CD4-positive, alpha-beta T cell treated with Interleukin-2 at 100 ng/mL for 4 hours (primary cell): ENCODE results near the gene RNASE4.
"Not testable (repeated sequence)": the region's sequence is repeated elsewhere in the genome, so short reads cannot be mapped to it uniquely, and the experiment has no call there.

ENCODE experiments used
- DNase-seq: peaks from one replicate; pipeline ENCODE4 v3.0.0-alpha.2; 2020; ENCODE audit warnings: low spot score

The RNASE4 gene

GRCh38 chr14:20683891-20684661, at the start of gene RNASE4:
Gene RNASE4 (plus strand): TSS chr14:20684560. CDS start chr14:20699372, 14,812 bp downstream.
- DNase-seq: peak; percentile 87

- no peak for DNase-seq
Measured at GRCh38 chr14:20641591-20641990, 42.8 kb upstream of the RNASE4 start, which contains the start of gene OR6S1. Gene OR6S1 (minus strand): TSS chr14:20641691. CDS start chr14:20641691, 0 bp downstream.

GRCh38 chr14:20642182-20642581, 42.2 kb upstream of the RNASE4 start:
- no peak for DNase-seq

- DNase-seq: not testable (repeated sequence)
Measured at GRCh38 chr14:20642755-20643154, 41.6 kb upstream of the RNASE4 start.

GRCh38 chr14:20644520-20644919, 39.8 kb upstream of the RNASE4 start:
- no peak for DNase-seq

- no peak for DNase-seq
Measured at GRCh38 chr14:20645481-20645880, 38.9 kb upstream of the RNASE4 start.

- DNase-seq: no peak
Measured at GRCh38 chr14:20652996-20653975, 31.1 kb upstream of the RNASE4 start.

GRCh38 chr14:20655851-20656250, 28.5 kb upstream of the RNASE4 start:
- DNase-seq: no peak

- no peak for DNase-seq
Measured at GRCh38 chr14:20656274-20656673, 28.1 kb upstream of the RNASE4 start.

GRCh38 chr14:20657216-20658211, 26.8 kb upstream of the RNASE4 start:
- peak; percentile 16 for DNase-seq

GRCh38 chr14:20658246-20658645, 26.1 kb upstream of the RNASE4 start:
- DNase-seq: no peak

GRCh38 chr14:20659336-20659735, 25.0 kb upstream of the RNASE4 start:
- DNase-seq: no peak

GRCh38 chr14:20659813-20660395, 24.5 kb upstream of the RNASE4 start:
- DNase-seq: no peak

- DNase-seq: no peak
Measured at GRCh38 chr14:20661197-20661596, 23.2 kb upstream of the RNASE4 start.

- DNase-seq: peak; percentile 81
Measured at GRCh38 chr14:20662968-20663732, 21.2 kb upstream of the RNASE4 start.

GRCh38 chr14:20666400-20666961, 17.9 kb upstream of the RNASE4 start:
- DNase-seq: not testable (repeated sequence)

- DNase-seq: no peak
Measured at GRCh38 chr14:20667957-20668356, 16.4 kb upstream of the RNASE4 start.

- DNase-seq: no peak
Measured at GRCh38 chr14:20668969-20669368, 15.4 kb upstream of the RNASE4 start.

- DNase-seq: no peak
Measured at GRCh38 chr14:20671597-20672283, 12.6 kb upstream of the RNASE4 start.
